MM.1S (cell line): ENCODE results near the gene TBC1D10A.

Experiments used
- CTCF ChIP-seq: fragments of 300-600 bp; sonication (generic); IDR thresholded peaks from 2 replicates; pipeline ENCODE4 v1.5.1; 2016; ENCODE audit warnings: antibody characterized with exemption, low read length, mixed read lengths
- EZH2 ChIP-seq: fragments of 300-600 bp; sonication (generic); optimal IDR thresholded peaks from 2 replicates; pipeline ENCODE3; 2017; ENCODE audit warnings: low read depth, mild to moderate bottlenecking, antibody characterized with exemption, low read length, mixed read lengths
- EZH2phosphoT487 ChIP-seq: fragments of 300-600 bp; sonication (generic); IDR thresholded peaks from 2 replicates; pipeline ENCODE4 v1.6.1; 2018; ENCODE audit warnings: antibody characterized with exemption, low read length

GRCh38 chr22:30245181-30245984 lies 81.4 kb downstream of the TBC1D10A start:
- TF ChIP-seq CTCF, result no peak
- TF ChIP-seq EZH2phosphoT487, result no peak
- no peak for TF ChIP-seq EZH2
